ENCODE measurements around the gene ST3GAL5. TPM values are rescaled to one million over a fixed set of nuclear protein-coding genes. Genes with fewer than 3 reads are reported as not detected.
A peak's percentile ranks its signal among the peaks of the same experiment; 100 is the strongest.

The ST3GAL5 gene
- total and polyA plus RNA-seq, 2 experiments from 2014 or later = 3.2 to 7.9 TPM

DNA sequence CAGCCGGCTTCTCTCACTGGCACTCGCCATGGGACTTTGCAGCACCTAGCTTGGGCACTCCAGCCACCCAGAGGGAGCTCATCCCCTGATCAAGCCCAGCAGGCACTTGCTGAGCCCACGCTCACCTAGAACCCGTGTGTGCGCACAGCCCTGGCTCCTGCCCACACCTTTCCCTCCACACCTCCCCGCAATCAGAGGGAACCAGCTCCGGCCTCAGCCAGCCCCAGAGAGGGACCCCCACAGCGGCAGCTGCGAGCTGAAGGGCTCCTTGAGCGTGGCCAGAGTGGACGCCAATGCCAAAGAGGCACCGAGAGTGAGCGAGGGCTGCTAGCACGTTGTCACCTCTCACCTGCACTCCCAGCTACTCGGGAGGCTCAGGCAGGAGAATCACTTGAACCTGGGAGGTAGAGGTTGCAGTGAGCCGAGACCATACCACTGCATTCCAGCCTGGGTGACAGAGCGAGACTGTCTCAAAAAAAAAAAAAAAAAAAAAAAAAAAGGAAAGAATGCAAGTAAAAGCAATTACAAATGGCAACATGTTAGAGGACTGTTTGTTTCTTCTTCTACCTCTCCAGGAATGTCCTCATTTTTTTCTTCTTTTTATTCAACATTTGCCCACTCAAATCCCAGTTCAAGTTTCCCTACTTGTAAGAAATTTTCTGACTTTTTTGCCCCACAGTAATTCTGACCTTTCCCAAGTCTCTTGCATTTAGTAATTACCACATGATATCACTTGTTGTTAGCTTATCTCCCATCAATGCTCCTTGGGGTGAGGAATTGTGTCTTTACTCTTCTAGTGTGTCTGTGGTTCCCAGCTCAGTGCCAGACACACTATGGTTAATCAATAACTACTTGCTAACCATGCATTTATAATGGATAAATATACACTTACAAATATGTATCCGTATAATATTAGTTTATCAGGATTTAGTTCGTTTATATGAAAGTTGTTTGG lies 40.6 kb upstream of the ST3GAL5 start:
- no peak for DNase-seq (ENCODE audit: low spot score)
- Histone ChIP-seq H3K36me3 (ENCODE audit: insufficient read depth) (no peaks in the 10 kb centered on the region), H3K4me3 (no peak overlapping the region), H3K27me3 (ENCODE audit: insufficient read depth) (no peaks in the 10 kb centered on the region), H3K4me2 (no peak overlapping the region), H4K20me1 (replicated peaks; ENCODE audit: insufficient read depth) (no peaks in the 10 kb centered on the region), H3K9me2 (ENCODE audit: insufficient read depth) (no peaks in the 10 kb centered on the region), H3K79me2 (replicated peaks; ENCODE audit: insufficient read depth) (no peaks in the 10 kb centered on the region), H2AFZ (peak overlapping the region; percentile 59), H3K4me1 (ENCODE audit: insufficient read depth) (no peaks in the 10 kb centered on the region), H3K27ac (ENCODE audit: low read depth) (no peak overlapping the region), H3F3A (replicated peaks; ENCODE audit: low read depth) (no peaks in the 10 kb centered on the region)
- H3K4me3 Mint-ChIP-seq = no peak overlapping the region; the same call in 2 of the 3 replicates
- H3K36me3 Mint-ChIP-seq (ENCODE audit: low read depth) = no peaks in the 10 kb centered on the region
- no peaks in the 10 kb centered on the region for H3K27me3 Mint-ChIP-seq (ENCODE audit: insufficient read depth, low read depth, poor library complexity)
- no peak overlapping the region for H3K27ac Mint-ChIP-seq
- ATAC-seq = no peak
- H3K4me1 Mint-ChIP-seq = no peaks in the 10 kb centered on the region
- no peak for TF ChIP-seq JUNB (IDR thresholded peaks at IDR 0.05; ENCODE audit: unreplicated experiment)
- no peak for TF ChIP-seq EZH2 (IDR thresholded peaks at IDR 0.05; ENCODE audit: low read depth, unreplicated experiment)
- no peak for TF ChIP-seq ZNF114 (CRISPR knock-in tag; IDR thresholded peaks at IDR 0.05)
- TF ChIP-seq CTCF (conservative IDR thresholded peaks at IDR 0.05; ENCODE audit: low read depth in 2 of 2) = no peak
- TF ChIP-seq EZH2phosphoT487 (IDR thresholded peaks at IDR 0.05; ENCODE audit: unreplicated experiment) = no peak
- TF ChIP-seq ZNF331 (CRISPR knock-in tag; IDR thresholded peaks at IDR 0.05; ENCODE audit: low read depth) = no peak
- no peak for TF ChIP-seq CREB1 (CRISPR knock-in tag; IDR thresholded peaks at IDR 0.05; ENCODE audit: low read depth)
- no peak for TF ChIP-seq POLR2AphosphoS5 (IDR thresholded peaks at IDR 0.05; ENCODE audit: low read depth)
- no peak for TF ChIP-seq ETS1 (IDR thresholded peaks at IDR 0.05)
- TF ChIP-seq, protein P1, sequence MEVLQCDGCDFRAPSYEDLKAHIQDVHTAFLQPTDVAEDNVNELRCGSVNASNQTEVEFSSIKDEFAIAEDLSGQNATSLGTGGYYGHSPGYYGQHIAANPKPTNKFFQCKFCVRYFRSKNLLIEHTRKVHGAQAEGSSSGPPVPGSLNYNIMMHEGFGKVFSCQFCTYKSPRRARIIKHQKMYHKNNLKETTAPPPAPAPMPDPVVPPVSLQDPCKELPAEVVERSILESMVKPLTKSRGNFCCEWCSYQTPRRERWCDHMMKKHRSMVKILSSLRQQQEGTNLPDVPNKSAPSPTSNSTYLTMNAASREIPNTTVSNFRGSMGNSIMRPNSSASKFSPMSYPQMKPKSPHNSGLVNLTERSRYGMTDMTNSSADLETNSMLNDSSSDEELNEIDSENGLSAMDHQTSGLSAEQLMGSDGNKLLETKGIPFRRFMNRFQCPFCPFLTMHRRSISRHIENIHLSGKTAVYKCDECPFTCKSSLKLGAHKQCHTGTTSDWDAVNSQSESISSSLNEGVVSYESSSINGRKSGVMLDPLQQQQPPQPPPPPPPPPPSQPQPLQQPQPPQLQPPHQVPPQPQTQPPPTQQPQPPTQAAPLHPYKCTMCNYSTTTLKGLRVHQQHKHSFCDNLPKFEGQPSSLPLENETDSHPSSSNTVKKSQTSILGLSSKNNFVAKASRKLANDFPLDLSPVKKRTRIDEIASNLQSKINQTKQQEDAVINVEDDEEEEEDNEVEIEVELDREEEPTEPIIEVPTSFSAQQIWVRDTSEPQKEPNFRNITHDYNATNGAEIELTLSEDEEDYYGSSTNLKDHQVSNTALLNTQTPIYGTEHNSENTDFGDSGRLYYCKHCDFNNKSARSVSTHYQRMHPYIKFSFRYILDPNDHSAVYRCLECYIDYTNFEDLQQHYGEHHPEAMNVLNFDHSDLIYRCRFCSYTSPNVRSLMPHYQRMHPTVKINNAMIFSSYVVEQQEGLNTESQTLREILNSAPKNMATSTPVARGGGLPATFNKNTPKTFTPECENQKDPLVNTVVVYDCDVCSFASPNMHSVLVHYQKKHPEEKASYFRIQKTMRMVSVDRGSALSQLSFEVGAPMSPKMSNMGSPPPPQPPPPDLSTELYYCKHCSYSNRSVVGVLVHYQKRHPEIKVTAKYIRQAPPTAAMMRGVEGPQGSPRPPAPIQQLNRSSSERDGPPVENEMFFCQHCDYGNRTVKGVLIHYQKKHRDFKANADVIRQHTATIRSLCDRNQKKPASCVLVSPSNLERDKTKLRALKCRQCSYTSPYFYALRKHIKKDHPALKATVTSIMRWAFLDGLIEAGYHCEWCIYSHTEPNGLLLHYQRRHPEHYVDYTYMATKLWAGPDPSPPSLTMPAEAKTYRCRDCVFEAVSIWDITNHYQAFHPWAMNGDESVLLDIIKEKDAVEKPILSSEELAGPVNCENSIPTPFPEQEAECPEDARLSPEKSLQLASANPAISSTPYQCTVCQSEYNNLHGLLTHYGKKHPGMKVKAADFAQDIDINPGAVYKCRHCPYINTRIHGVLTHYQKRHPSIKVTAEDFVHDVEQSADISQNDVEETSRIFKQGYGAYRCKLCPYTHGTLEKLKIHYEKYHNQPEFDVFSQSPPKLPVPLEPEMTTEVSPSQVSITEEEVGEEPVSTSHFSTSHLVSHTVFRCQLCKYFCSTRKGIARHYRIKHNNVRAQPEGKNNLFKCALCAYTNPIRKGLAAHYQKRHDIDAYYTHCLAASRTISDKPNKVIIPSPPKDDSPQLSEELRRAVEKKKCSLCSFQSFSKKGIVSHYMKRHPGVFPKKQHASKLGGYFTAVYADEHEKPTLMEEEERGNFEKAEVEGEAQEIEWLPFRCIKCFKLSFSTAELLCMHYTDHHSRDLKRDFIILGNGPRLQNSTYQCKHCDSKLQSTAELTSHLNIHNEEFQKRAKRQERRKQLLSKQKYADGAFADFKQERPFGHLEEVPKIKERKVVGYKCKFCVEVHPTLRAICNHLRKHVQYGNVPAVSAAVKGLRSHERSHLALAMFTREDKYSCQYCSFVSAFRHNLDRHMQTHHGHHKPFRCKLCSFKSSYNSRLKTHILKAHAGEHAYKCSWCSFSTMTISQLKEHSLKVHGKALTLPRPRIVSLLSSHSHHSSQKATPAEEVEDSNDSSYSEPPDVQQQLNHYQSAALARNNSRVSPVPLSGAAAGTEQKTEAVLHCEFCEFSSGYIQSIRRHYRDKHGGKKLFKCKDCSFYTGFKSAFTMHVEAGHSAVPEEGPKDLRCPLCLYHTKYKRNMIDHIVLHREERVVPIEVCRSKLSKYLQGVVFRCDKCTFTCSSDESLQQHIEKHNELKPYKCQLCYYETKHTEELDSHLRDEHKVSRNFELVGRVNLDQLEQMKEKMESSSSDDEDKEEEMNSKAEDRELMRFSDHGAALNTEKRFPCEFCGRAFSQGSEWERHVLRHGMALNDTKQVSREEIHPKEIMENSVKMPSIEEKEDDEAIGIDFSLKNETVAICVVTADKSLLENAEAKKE (CRISPR knock-in tag; IDR thresholded peaks at IDR 0.05) = no peak
- TF ChIP-seq STAT1 (IDR thresholded peaks at IDR 0.05; ENCODE audit: unreplicated experiment) = no peak
- no peaks in the 10 kb centered on the region; the same call in 2 of the 3 replicates for H3K9me3 Mint-ChIP-seq

Data from GM23338 (cell line).